ENCODE data around the gene MTHFSD.

Gene MTHFSD

GRCh38 chr16:86572041-86572521 is 17.0 kb upstream of the MTHFSD start:
- Histone ChIP-seq H2AFZ (ENCODE audit: low read depth, low read length) (no peak overlapping the region), H3K4me1 (ENCODE audit: insufficient read depth, low read length) (no peaks in the 10 kb centered on the region), H3K4me3 (ENCODE audit: low read depth in 1 of 2, low read length in 2 of 2) (no peak overlapping the region), H3K4me2 (ENCODE audit: insufficient read depth, low read length) (no peak overlapping the region), H3K27me3 (ENCODE audit: insufficient read depth, low read length, poor library complexity) (no peaks in the 10 kb centered on the region), H3K27ac (ENCODE audit: low read length) (no peak overlapping the region), H3K9me3 (ENCODE audit: insufficient read depth, low read length, severe bottlenecking) (no peaks in the 10 kb centered on the region), H4K20me1 (ENCODE audit: insufficient read depth, low read length) (no peaks in the 10 kb centered on the region), H3K79me2 (ENCODE audit: insufficient read depth, low read length) (no peaks in the 10 kb centered on the region), H3K36me3 (ENCODE audit: insufficient read depth, low read length) (no peaks in the 10 kb centered on the region), H3K9ac (ENCODE audit: low read depth, low read length) (no peak overlapping the region)
- TF ChIP-seq EZH2 (IDR thresholded peaks at IDR 0.05; ENCODE audit: borderline replicate concordance, low read depth, low read length, severe bottlenecking), result no peak
- no peak for TF ChIP-seq CTCF (IDR thresholded peaks at IDR 0.05; ENCODE audit: borderline replicate concordance, extremely low read depth, low read length, poor library complexity, severe bottlenecking)
- ATAC-seq (ENCODE audit: insufficient read depth, low read depth) (no peak), DNase-seq (no peak)

- no peak for DNase-seq
- H3K79me2 ChIP-seq (ENCODE audit: insufficient read depth, low read length), result no peaks in the 10 kb centered on the region
- no peak overlapping the region for H3K4me3 ChIP-seq (ENCODE audit: low read depth in 1 of 2, low read length in 2 of 2)
- H3K9me3 ChIP-seq (ENCODE audit: insufficient read depth, low read length, severe bottlenecking), result no peaks in the 10 kb centered on the region
- no peaks in the 10 kb centered on the region for H3K36me3 ChIP-seq (ENCODE audit: insufficient read depth, low read length)
- H3K4me1 ChIP-seq (ENCODE audit: insufficient read depth, low read length), result no peaks in the 10 kb centered on the region
- no peak overlapping the region for H2AFZ ChIP-seq (ENCODE audit: low read depth, low read length)
- H4K20me1 ChIP-seq (ENCODE audit: insufficient read depth, low read length), result no peaks in the 10 kb centered on the region
- no peak overlapping the region for H3K4me2 ChIP-seq (ENCODE audit: insufficient read depth, low read length)
- no peak for TF ChIP-seq CTCF (IDR thresholded peaks at IDR 0.05; ENCODE audit: borderline replicate concordance, extremely low read depth, low read length, poor library complexity, severe bottlenecking)
- no peak for TF ChIP-seq EZH2 (IDR thresholded peaks at IDR 0.05; ENCODE audit: borderline replicate concordance, low read depth, low read length, severe bottlenecking)
- no peak for ATAC-seq (ENCODE audit: insufficient read depth, low read depth)
- H3K27ac ChIP-seq (ENCODE audit: low read length), result no peak overlapping the region
- H3K9ac ChIP-seq (ENCODE audit: low read depth, low read length), result no peak overlapping the region
- no peaks in the 10 kb centered on the region for H3K27me3 ChIP-seq (ENCODE audit: insufficient read depth, low read length, poor library complexity)
Measured at GRCh38 chr16:86571530-86571915, 16.5 kb upstream of the MTHFSD start.

- Histone ChIP-seq H3K9me3 (ENCODE audit: insufficient read depth, low read length, severe bottlenecking) (no peaks in the 10 kb centered on the region), H2AFZ (ENCODE audit: low read depth, low read length) (no peak overlapping the region), H3K27me3 (ENCODE audit: insufficient read depth, low read length, poor library complexity) (no peaks in the 10 kb centered on the region), H3K4me2 (ENCODE audit: insufficient read depth, low read length) (no peak overlapping the region), H3K27ac (ENCODE audit: low read length) (no peak overlapping the region), H3K79me2 (ENCODE audit: insufficient read depth, low read length) (no peaks in the 10 kb centered on the region), H3K9ac (ENCODE audit: low read depth, low read length) (no peak overlapping the region), H3K4me1 (ENCODE audit: insufficient read depth, low read length) (no peaks in the 10 kb centered on the region), H3K4me3 (ENCODE audit: low read depth in 1 of 2, low read length in 2 of 2) (no peak overlapping the region), H3K36me3 (ENCODE audit: insufficient read depth, low read length) (no peaks in the 10 kb centered on the region), H4K20me1 (ENCODE audit: insufficient read depth, low read length) (no peaks in the 10 kb centered on the region)
- DNase-seq, result no peak
- TF ChIP-seq EZH2 (IDR thresholded peaks at IDR 0.05; ENCODE audit: borderline replicate concordance, low read depth, low read length, severe bottlenecking) (no peak), CTCF (IDR thresholded peaks at IDR 0.05; ENCODE audit: borderline replicate concordance, extremely low read depth, low read length, poor library complexity, severe bottlenecking) (no peak)
- no peak for ATAC-seq (ENCODE audit: insufficient read depth, low read depth)
Measured at GRCh38 chr16:86570558-86571529, 15.8 kb upstream of the MTHFSD start.

Measured in DND-41 (cell line).